GM19467 (cell line): Measurements from ENCODE around the gene JMJD1C.
A peak's percentile ranks its signal among the peaks of the same experiment; 100 is the strongest.

Experiments used
- ATAC-seq: cut with Tn5 transposase; IDR thresholded peaks from one replicate; pipeline ENCODE4 v1.9.1; 2021; ENCODE audit warnings: mild to moderate bottlenecking, moderate library complexity; ENCODE audit not compliant: unreplicated experiment

Gene JMJD1C

GRCh38 chr10:63483983-63484382 is 18.2 kb upstream of the JMJD1C start:
- no peak for ATAC-seq

- no peak for ATAC-seq
These were observed 16.1 kb upstream of the JMJD1C start for GRCh38 chr10:63481815-63482421.

DNA sequence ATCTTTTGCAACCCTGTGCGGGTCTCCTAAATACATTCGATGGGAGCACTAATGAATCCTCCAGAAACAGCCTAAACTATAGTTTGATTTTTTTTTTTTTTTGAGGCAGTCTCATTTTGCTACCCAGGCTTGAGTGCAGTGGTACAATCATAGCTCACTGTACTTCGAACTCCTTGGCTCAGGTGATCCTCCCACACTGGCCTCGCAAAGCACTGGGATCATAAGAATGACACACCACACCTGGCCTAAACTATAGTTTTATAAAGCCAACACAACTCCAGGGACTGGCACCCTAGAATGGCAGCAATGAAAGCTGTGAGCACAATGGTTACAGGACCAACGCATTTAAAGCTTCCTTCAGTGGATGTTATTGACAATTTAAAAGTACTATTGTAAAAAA is 14.5 kb upstream of the JMJD1C start:
- ATAC-seq, result no peak

GRCh38 chr10:63478564-63478963 is 12.8 kb upstream of the JMJD1C start:
- no peak for ATAC-seq

DNA sequence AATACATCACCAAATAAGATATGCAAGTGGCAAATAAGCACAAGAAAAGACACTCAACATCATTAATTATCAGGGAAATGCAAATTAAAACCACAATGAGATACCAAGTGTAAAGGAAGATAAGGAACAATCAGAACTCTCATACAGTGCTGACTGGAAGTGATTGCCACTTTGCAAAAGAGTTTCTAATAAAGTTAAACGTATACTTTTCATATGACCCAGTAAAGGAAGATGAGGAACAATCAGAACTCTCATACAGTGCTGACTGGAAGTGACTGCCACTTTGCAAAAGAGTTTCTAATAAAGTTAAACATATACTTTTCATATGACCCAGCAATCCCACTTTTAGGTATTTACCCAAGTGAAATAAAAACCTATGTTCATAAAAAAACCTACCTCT is 12.2 kb upstream of the JMJD1C start:
- no peak for ATAC-seq

GRCh38 chr10:63474488-63474887 is 8.7 kb upstream of the JMJD1C start:
- no peak for ATAC-seq

- no peak for ATAC-seq
These were observed 5.2 kb upstream of the JMJD1C start for GRCh38 chr10:63470928-63471327.

DNA sequence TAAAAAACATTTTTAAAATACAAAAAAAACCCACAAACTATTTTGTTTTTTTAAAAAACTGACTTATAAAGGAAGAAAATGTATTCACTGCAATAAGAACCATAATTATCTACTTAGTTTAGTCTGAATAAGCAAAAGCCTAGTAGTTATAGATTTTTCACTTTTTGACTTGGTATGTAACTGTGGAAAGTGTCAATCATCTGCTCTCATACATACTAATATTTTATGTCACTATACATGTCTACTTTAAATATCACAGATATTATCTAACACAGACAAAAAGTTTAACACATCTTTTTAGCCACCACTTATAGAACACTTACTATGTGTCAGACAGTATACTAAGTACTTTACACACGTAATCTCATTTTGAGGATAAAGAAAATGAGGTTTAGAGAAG is 3.2 kb upstream of the JMJD1C start:
- ATAC-seq, result no peak

DNA sequence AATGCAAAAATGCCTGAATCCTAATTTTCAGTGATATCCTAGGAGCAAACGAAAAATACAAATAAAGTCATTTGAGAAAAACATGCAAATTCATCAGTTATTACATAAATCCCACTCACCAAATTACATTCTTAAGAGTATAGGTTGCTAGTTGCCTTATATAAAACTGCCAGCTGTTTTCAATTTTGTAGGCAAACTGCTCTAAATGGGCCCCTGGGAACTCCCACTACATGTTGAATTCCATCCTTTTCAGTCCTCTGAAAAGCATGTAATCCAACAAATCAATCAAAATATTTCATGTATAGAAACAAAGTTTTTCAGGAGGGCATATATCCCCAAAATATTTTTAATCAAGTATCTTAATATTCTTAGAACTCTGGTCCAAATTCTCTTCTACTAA is 2.1 kb upstream of the JMJD1C start:
- no peak for ATAC-seq

DNA sequence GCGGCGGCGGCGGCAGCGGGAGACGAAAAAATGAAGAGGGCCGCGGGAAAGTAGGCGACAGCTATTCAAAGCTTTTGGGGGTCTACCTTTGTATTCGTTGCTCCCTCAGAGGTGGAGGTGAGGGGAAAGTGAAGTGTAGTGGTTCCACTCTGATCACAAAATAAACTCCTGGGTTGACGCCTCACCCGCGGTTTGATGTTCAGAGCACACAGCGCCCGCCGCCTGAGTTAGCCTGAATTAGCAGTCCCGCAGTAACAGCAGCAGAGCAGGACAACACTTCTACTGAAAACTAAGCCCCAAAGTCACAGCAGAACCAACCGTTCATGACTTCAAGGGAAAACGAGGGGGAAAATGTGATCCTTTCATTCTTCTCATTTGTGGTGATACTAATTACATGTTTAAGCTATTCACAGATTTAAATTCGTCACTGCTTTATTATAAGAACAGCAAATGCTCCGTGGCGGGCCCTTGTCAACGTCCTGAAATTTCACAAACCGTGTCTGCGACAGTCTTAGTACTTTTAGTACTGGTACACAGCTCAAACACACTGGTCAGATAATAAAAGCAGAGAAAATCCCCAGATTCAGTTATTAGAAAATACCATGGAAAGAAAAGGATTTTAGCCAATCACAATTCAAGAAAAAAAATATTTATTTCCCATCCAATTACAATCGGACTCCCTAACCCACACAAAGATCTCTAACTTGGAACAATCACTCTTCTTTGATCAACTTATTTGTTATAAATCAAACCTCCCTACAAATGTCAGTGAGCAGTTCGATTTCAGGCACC is 563 bp upstream of the JMJD1C start:
- peak; percentile 25 for ATAC-seq

GRCh38 chr10:63464402-63465292 is 1.1 kb downstream of the JMJD1C start:
- peak; percentile 39 for ATAC-seq

DNA sequence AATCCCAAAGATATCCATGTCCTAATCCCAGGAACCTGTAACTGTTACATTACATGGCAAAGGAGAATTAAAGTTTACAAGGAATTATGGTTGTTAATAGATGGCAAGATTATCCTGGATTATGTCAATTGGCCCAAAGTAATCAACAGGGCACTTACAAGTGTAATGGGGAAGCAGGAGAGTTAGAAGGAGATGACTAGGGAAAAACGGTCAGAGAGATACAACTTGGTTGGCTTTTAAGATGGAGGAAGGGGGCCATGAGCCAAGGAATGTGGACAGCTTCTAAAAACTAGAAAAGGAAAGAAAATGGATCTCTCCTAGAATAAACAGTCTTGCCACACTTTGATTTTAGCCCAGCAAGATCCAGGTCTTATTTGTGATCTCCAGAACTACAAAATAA is 3.3 kb downstream of the JMJD1C start:
- ATAC-seq, result no peak

DNA sequence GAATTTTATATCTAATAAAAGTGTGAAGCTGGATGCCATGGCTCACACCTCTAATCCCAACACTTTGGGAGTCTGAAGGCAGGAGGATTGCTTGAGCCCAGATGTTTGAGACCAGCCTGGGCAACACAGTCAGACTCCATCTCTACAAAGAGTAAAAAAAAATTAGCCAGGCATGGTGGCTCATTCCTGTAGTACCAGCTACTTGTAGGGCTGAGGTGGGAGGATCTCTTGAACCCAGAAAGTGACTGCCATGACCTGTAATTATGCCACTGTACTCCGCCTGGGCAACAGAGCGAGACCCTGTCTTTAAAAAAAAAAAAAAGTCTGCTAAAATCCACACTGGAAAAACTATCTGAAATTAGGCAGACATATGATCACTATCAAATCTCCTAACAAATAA is 7.6 kb downstream of the JMJD1C start:
- no peak for ATAC-seq

DNA sequence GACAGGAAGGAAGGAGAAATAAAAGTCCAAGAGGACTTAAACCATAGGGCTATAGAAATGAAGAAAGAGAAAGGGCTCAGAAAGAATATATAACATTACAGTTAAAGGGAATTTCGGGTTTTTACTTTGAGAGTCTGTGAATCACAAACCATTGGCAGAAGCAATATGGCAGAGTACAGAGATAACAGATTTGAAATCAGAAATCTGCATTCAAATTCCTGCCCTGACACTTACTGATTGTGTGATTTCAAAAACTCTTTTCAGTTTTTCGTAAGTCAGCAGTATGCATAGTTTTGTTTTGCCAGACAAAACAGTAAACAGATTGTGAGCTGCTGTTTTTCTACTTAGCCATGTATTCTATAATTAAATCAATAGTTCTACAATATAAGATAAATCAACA is 8.2 kb downstream of the JMJD1C start:
- ATAC-seq, result no peak

DNA sequence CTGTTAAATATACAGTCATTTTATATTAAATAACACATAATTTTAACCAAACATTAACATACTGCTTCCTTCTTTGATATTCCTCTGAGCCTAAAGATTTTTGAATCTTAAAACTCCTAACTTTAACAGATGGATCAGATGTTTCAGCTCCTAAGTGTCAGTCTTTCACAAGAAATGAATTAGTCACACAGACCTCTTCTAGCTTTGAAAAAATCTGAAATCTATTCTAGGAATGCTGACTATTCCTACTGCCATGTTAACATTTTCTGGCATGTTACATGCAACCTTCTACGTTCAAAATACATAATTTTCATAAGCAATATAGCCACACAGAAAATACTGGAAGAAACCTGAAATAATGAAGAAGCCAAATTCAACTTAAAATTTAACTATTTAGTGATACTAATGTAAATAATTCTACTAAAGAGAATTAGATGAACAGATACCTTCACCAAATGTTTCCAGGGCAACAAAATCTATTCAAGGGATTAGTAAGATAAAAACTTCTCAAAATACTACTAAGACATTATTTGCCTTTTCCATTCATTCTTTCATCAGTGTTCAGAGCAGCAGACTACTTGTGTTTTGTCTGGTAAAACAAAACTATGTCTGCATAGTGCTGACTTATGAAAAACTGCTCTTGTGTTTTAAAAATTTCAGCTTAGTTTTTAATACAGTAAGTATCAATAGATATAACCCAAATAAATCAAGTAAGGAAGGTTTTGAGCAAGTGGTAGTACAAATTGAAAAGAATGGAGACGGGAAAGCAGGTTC is 9.2 kb downstream of the JMJD1C start:
- ATAC-seq, result no peak

DNA sequence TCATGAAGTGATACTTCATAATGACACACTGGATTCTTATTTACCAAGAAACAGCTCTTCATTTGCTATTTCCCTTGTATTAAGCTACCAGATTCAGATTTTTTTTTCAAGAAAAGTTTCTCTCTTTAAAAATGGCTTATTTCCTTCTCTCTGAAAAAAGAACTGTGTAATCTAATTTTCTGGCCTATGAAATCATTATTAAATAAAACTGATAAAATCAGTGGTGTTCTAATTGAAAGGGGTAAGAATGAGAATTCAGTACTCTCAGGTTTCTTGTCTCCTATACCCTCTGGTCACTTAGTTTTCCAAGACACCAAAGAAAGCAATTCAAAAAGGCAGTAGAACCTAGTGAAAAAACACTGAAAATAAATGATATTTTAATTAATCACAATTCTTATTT is 10.3 kb downstream of the JMJD1C start:
- no peak for ATAC-seq

GRCh38 chr10:63454631-63455030 is 11.1 kb downstream of the JMJD1C start:
- no peak for ATAC-seq

DNA sequence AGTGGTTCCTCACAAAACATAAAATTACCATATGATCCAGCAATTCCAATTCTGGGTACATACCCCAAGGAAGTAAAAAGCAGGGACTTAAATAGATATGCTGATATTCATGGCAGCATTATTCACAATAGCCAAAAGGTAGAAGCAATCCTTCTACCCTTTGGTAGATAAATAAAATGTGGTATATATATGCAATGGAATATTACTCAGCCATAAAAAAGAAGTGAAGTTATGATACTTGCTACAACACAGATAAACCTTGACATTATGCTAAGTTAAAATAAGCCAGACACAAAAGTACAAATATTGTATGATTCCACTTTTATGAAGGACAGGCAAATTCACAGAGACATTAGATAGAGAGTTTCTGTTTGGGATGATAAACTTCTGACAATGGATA is 13.3 kb downstream of the JMJD1C start:
- no peak for ATAC-seq

DNA sequence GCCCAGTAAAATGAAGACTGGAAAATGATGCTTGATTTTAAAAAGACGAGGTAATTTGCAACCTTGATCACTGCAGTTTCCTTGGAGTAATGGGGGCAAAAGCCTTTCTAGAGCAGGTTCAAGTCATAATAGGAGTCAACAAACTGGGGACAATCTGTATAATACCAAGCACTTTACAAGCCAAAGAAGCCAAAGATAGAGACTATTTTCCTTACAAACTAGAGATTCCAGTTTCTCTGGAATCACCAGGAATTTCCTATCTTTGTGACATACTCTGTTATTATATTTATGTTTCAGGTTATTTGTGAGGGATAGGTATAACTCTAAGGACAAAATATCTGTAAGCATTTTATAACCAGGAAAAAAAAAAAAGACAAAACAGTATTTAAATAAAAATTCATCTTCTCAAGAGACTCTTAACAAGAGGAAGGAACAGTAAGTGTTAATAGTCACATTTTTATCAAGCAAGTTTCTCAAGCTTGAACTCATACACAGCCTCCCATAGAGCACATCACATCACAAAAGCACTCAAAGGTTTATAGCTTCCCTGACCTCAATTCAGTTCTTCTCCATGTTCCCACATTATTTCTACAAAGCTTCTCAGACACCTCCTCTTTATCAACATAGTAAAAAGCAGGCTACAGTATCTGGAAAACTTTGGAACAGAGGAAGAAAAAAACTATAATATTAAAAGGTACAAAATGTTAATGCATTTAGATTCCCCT is 18.9 kb downstream of the JMJD1C start:
- no peak for ATAC-seq

DNA sequence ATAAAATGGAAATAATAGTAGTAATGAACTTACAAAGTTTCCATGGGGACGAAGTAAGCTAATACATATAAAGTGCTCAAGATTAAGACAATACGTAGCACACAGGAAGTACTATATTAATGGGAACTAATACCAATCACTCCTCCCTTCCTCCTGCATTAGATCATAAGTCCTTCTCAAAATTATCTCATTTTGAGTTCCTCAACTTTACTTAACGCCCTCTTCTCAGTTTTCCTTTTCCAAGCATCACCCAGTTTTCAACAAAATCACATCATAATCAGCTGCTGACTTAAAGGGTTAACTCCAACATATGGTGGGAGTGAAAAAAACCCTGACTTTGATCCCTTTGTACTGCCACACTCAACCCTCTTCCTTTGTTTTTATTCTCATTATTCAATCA is 24.4 kb downstream of the JMJD1C start:
- ATAC-seq, result no peak
